Umbilical cord (tissue), 2 donors: Measurements from ENCODE around the gene MAL. TPM values are rescaled to one million over a fixed set of nuclear protein-coding genes. Genes with fewer than 3 reads are reported as not detected.

Experiments used
- DNase-seq: peaks from one replicate; pipeline ENCODE4 v3.0.0-alpha.2; 2015; ENCODE audit warnings: low spot score
- total RNA-seq: library from RNA; depleted of rRNA; stranded (reverse); fragments of >200 nt; gene quantifications from one replicate; pipeline ENCODE4 v1.2.3, GENCODE V29; 2014; ENCODE audit warnings: low replicate concordance; ENCODE audit not compliant: insufficient read depth

The MAL gene
- total RNA-seq, 1 donor from 2014 or later: 3.6 TPM

DNA sequence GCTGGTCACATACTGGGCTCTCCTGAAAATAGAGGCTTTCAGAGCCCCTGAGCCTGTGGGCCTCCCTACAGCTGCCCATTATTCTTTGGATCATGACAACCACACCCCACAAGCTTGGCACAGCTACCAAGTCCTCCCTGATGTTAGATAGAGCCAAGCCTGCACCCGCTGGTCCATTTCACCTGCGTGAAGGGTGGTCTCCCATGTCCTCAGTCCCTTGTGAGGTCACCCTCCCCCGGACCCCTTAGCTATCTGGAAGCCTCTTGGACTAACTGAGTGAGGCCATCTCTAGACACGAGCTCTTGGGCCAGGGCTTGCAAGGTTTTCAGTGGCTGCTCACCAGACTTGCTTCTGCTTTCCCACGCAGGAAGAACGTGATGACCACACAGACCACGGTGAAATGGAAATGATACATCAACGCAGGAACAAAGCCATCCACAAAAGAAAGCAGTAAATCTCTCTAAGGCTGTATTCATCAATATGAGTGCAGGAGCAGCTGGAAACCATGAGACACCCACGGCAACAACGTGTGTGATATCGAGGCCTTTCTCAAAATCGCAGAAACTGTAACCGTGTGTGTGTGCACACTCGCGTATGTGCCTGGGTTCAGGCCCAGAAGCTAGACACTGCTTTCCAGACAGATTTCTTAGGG is 10.1 kb upstream of the MAL start:
- DNase-seq: no peak

DNA sequence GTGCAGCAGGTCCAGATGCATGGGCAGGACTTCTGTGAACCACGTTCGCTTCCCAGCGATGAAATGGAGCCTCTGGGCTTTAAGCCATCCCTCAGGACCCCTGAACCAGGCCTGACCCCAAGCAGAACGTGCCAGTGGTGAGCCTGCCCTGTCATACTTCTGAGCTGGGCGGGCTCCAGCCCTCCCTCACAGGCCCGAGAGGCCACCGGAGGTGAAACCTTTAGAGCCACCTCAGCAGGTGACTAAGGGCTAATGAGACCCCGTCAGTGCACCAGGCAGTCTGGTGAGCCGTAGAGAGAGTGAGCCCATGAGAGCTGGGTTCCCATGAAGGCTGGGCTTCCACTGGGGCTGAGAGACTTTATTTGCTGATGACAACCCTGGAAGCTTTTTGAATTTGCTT is 8.9 kb upstream of the MAL start:
- DNase-seq: no peak

DNA sequence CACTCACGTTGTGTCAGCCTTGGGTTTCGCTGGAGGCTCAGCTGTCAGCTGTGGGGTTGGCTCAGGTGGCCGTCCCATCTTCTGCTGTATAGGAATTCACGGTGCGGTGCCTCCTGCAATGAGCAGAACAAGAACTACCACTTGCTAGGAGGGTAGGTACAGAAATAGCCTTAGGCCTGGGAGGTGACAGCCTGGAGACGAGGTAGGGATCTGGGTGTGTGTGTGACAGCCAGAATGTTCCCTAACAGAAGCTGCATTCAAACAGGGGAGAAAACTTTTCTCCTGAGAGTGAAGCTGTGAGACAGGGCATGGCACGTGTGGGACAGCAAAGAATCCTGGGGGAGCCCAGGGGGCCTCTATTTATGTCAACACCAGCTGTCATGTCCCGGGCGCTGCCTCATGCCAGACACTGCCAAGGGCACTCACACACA is 8.4 kb upstream of the MAL start:
- DNase-seq: peak; percentile 16

DNA sequence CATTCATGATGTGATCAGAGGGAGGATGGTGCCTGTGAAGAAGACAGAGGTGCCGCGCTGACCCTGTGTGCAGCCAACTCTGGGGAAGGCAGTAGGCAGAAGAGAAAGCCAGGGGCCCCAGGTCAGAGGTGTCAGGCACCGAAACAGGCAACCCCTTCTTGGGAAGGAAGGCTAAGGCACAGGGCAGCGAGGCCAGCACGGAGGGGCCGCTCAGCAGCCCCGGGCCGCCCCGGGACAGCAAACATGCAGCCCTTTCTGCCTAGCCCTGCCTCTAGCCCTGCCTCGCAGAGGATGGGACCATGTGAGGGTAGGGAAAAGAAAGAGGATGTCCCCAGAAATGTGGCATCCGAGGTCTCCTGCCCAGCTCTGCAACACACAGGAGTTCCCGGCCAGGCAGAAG is 7.7 kb upstream of the MAL start:
- DNase-seq: no peak

DNA sequence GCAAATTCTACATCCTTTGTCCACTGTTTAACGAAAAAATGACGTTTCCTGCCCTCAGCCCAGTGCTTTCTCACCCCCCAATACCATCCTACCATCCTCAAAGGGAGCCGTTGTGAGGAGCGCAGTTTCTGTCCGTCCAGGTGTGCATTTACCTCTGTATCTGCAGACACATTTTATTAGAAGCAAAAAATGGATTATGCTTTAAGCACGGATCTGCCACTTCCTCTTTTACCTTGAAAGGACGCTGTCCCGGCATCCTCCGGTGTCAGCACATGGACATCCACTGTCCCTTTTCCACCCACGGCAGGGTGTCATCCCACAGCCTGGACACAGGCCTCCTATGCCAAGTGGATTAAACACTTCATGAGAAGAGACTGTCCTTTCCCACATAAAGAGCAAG is 7.2 kb upstream of the MAL start:
- no peak for DNase-seq

DNA sequence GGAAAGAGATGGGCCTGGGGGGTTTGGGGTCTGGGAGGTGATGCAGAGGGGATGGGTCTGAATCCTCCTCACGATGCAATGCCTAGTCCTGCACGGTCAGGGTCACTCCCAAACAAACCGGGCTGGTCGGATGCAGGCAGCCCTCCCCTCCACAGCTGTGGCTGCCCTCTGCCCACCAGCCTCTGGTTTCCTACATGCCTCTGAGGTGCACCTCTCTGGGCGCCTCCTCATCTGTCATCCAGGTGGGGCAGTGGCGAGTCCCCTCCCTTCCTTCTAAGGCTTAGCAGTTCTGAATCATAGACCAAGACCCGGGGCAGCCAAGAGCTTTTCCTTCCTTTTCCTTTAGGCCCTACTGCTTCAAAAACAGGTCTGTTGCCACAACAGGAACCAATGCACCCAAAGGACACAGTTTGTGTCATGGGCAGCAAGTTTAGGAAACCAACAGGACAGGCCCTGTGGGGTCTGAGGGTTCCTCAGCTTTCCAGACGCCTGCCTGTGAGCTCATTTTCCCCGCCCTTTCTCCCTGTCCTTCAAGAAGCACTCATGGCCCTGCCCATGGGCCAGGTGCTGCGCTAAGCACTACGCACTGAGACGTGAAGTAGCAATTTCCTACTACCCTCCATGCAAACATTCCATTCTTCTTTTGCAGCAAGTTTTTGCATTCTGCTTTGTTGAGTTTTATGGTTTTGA is 6.5 kb upstream of the MAL start:
- no peak for DNase-seq

DNA sequence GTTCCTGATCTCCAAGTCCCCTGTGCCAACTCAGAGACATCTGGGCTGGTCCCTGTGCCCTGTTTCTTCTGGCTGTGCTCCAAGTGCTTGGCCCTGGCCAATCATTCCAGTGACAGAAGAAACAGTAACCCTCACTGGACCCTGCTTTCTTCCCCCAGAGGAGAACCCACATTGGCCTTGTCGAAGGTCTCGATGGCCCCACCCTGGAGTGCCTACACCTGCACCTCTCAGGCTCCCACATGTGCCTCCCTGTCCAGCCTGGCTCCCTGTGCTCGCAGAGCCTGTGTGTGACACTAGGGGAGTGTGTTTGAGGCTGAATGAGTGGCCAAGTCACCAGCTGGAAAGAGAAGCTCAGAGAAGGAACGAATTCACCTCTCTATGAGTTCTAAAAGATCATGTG is 5.9 kb upstream of the MAL start:
- no peak for DNase-seq

DNA sequence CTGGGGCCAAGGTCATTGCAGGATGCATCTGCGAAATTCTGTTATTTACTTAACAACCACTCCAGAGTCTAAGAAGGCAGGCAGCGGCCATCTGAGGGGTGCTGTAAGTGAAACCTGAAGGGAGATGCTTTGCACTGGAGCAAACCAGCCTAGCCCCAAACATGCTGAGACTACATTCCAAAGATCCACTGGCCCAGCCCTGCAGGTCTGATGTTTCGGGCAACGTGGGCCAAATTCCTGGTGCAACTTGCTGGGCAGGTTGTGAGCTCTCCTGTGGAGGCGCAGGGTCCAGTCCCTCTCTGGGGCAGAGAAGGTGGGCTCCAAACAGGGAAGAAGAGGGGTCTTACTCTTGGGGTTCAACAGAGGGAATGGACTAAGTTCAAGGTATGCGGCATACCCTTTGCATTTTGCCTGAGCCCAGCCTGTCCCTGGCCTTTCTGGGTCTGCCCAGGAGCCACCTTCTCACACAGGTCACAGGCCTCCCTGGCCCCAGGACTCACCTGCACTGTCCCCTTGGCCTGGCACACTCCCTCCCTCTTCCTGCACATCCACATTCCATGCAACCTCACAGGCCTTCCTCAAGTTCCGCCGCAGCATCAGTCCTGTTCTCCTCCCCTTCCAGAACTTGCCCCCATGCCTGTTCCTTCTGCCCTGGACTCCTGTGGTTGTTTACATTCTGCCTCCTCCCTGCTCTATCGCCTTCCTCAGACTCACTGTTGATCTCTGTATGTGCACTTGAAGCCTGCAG is 5.1 kb upstream of the MAL start:
- DNase-seq: no peak

DNA sequence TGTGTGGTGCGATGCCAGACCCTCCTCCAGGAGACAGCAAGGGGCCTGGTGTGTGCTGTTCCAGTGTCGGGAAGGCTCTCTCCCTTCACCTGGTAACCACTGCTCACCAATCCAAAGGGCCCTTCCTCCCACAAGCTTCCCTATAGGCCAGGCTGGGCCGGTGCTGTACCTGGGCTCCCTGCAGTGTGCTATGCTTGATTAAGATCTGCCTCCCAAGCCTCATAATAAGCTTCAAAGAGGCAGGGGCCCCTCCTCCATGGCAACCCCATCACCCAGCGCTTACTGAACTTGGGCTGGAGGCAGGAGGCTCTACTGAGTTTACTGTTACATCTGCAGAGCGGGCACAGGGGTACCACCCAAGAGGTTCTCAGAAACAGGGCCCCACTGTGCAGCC is 4.5 kb upstream of the MAL start:
- no peak for DNase-seq

DNA sequence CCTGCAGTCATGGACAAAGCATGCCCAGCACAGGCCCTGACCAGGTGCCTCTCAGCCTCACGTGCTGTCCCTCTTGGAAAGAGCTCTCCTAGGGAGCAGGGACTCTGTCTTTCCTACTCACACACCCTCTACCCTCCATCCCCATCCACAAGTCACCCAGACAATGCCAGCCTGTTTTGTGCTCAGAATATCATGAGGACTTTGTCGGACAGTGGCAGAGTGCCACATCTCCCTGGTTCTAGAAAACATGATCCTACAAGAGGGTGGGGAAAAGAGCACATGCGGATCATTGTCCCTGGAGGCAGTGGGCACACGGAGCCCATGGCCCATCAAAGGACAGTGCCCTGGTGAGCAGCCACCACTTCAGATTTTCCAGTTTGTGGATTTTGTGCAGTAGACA is 3.7 kb upstream of the MAL start:
- no peak for DNase-seq

DNA sequence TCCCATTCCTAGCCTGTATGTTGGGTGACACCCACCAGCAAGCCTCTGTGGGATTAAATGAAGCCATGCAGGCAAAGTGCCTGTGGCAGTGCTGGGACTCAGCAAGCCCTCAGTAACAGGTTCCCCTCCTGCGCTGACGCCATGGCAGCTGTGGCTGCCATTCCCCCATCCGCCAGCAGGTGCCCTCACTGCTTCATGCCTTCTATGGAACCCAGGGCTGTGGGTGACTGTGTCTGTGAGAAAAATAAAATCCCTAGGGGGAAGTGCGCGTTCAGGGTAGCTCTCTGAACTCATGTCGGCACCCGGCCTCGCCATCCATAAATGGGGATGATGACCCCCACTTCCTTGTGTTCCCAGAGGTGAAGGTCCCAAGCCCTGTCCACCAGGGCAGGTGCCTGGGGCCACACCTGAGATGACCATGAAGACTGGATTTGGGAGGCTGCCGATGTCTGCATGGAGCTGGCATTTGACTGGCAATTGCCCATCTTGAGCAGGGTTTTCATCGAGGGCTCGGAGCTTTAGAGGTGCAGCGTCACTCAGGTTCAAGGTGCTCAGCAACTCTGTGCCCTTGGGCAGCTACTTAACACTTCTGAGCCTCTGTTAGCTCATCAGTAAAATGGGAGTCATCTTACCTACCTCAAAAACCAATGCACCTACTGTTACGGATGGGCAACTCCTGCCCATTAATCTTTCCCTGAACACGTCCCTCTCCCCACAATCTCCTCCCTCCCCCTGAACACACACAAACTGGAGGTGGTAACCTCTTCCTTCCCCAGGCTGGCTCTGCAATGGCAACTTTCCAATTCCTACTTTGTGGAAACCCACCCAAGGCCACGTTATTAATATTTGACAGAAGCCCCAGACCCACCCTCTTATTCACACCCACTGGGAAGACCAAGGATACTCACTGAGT is 2.9 kb upstream of the MAL start:
- DNase-seq: peak; percentile 71

DNA sequence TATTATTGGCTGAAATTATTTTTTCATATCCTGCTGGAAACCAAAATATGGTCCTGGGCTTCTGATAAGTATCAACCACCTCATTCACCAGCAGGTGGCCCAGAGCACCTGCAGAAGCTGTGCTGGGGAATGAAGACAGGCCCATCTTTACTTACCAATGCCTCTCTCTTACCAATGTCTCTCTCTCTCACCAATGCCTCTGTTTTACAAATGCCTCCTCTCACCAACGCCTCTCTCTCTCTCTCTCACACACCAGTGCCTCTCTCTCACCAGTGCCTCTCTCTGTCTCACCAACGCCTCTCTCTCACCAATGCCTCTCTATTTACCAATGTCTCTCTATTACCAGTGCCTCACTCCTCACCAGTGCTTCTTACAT is 2.3 kb upstream of the MAL start:
- DNase-seq: no peak

DNA sequence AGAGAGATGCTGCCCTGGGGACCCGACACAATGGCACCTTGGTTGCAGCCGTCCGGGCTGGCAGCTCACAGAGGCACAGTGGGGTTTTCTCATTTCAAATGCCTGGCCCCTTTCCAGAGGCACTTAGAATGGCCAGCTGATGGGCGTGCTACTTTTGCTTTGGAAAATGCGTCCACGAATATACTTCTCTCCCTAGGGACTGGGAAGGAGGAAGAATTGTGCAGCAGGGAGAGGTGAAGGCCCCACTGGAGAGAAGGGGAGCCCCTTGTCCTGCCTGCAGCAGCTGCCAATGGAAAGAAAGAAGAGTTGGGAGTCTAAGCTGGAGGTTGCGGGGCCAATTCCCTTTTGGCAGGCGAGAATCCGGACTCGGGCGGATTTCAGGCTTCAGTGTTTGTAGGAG is 1.1 kb upstream of the MAL start:
- DNase-seq: no peak

DNA sequence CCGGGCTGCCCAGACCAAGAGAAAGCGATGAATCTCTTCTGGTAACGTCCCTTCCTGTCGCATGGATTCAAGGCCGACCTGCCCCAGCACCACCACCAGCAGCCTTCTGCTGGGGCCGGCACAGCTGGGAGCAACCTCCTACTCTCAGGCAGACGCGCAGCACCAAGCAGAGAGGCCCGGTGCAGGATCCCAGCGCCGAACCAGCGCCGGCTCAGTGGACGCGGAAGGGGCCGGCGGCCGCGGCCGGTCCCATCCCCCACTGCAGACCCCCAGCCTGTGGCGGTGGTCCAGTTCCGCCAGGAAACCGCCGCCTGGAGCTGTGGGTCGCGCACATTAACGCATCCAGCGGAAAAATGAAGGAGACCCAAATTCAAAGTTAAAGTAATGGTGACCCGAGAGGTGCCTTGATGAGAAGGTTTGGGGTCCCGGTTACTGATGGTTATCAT is 525 bp upstream of the MAL start:
- no peak for DNase-seq

DNA sequence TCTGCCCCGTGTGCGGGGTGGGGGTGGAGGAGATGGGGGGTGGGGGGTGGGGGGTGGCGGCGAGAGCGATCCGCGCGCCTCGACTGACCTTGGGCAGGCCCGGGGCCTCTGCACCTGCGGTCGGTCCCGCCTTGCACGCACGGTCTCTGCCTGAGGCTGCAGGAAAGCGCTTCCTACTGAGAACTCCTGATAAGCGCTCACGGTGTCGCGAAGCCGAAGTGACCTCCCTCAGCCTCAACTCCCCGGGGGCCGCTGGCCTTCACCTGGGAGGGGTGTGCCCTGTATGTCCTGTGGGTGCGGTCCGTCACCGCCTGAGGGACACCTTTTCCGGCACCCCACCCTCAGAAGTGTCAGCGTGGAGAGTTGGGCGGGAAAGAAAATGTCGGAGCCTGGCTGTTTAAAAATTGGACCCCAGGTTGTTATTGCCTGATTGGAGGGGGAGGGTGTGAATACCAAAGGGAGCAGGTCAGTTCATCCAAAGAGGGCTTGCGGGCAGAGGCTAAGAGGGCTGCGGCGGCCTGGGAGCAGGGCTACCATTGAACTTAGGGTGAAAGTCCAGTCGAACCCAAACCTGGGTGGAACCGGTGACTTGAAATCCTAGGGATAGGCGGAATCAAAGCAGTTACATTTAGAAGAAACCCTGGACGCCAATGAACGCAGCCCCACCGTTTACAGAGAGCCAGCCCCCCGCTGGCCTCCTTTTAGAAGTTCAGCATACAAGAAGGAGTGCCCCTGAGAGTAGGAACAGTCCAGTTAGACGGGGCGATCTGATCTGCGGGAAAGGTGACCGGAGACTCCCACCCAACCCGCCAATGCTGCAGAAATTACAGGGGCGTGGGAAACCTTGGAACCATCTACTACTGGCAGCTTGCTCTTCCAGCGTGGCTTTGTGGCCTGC is 1.2 kb downstream of the MAL start:
- DNase-seq: no peak

DNA sequence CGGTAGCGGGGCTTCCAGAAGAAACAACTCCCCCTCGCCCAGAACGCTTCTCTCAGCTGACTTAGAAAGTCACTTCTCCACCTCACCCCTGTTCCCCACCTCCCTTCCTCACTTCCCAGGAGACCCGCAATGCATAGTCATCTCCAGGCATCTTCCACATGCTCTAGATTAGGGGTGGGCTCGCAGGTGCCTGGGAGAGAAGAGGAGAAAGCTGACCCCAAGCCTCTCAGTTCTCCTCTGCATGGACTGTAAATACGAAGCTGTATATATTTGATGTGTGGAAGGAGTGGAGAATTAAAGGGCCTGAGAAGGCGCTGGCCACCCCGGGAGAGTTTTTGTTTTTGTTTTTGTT is 1.8 kb downstream of the MAL start:
- DNase-seq: no peak

DNA sequence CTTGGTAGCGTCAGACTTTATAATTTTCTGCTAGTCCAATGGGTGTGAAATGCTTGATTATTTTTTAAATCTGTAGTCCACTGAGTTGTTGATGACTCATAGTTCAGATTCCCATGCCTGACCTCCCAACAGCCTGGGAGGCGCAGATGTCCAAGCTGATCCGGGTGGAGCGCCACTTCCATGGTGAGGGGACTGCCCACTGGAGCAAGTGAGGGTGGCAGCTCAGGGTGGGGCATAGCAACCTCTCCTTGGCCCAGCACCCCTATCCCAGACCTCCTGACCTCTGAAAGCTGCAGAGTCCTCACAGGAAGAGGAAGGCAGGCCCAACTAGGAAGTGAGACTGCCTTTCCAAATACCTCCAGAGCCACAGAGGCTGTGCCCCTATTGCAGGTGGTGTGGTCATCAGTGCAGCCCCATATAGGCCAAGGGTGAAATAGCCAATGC is 4.4 kb downstream of the MAL start:
- DNase-seq: no peak

DNA sequence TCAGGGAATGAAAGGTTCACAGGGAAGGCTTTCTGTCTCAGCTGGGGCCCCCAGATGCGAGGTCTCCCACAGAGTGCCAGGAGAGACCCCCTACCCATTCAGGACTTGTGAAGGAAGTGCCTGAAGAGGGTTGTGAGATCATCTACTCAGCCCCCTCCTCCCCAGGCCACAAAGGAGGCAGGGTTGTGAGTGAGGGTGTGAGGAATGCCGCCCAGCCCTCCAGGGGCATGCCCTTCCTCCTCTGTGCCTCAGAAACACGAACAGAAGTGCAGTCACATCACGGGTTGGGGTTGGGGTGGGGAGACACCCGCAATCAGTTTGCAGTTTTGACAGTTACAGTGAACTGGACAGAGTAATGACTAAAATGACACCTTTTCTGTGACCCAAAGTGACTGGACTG is 5.0 kb downstream of the MAL start:
- DNase-seq: no peak

DNA sequence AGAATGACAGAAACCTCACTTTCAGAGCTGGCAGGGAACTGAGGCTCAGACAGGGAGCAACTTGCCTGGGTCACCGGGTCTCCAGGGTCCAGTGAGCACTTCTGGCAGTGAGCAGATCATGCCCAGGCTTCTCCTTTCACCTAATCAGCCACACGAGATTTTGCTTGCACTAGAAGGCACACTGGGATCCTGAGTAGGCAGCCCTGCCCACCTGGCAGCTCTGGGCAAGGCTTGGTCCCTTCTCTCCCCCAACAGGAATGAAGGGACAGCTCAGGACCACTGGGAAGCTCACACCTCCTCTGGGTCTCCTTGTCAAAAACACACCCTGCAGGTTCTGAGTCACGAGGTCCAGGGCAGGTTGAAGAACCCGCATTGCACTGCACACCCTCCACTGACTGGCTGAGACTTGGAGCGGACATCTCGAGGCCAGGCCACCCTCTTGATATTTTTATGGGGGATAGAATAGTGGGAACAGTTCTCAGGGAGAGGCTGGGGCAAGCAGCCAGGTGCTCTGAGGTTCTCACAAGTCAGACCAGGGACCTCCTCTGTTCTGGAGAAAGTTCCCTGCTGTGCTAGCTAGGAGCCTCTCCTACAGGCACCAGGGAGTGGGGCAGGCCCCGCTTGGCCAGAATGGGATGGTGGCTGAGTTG is 5.7 kb downstream of the MAL start:
- DNase-seq: no peak

DNA sequence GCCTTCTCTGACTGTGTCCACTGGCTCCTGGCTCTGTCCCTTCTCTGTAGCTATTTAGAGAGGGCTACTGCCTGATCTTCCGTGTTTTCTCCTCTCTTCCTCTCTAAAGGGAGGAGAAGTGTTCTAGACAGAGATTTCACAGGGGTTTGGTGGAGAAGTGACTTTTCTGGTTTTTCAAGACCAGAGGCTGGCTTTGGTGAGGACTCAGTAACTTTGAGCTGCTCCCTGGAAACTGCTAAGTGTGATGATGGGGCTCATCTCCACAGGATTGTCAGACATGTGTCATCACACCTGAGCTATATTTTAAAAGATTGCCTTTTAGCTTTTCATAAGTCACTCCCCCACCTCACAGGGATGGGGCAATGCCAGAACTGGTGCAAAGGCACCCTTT is 6.2 kb downstream of the MAL start:
- peak; percentile 49 for DNase-seq
